ENCODE results near the gene FOXP4.

DNA sequence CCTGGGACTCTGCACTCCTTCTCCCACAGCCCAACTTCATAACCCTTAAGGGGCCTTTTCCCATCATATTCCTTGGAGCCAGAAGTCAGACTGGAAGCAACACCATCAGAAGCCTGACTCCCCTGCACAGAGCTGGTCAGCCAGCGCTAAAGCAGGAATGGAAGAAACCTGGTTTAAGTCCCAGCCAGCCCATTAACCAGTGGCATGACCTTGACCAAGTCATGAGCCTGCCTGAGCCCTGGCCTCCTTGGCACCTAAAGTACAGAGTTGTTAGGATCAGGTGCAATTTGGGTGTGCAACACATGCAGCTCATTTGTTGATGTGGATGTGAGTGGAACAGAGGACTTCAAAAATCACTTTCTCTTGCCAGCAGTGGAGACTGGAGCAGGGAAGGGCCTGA lies 20.8 kb downstream of the FOXP4 start:
- TF ChIP-seq CTCF (conservative IDR thresholded peaks at IDR 0.05 in 1 of 2, IDR thresholded peaks at IDR 0.05 in 1 of 2; ENCODE audit: low read depth in 1 of 2, low read length in 2 of 2), result no peak
- TF ChIP-seq EZH2 (IDR thresholded peaks at IDR 0.05; ENCODE audit: low read length, missing control alignments), result no peak

Measured in fibroblast of lung (primary cell).